ENCODE results near the gene LTBP2.

Gene LTBP2

DNA sequence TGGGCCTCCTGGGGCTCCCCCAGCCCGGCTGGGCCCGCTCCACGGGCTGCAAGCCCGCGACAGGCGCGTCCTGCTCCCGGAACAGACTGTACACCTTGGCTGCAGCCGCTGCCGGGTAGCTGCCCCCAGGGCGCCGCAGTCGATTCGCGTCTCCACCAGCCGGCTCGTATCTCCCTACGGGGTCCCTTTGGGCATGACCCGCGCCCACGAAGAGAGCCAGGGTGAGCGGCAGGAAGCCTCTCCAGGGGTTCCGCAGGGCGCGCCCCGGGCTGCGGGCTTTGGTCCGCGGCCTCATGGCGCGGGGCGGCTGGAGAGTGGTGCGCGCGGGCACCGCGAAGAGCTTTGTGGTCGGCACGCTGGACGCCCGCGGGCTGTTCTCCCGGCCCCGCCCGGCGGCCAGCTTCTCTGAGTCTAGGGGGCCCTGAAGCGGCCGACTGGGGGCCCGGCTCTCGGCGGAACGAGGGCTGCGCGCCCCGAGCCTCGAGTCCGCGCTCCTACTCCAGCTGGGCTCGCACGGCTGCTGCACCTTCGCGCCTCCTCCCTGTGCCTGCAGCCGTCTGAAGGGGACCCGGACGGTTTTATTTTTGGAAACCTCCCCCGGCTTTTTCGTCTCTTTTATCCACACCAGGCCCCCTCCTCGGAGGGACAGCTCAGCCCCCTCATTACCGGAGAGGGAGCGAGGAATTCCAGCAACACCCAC lies at the start of gene LTBP2:
Gene LTBP2, minus strand, starts transcription at position 588 of the 700 bp plus-strand sequence. Its CDS starts 293 bp downstream, at position 295.
- DNase-seq (ENCODE audit: low spot score) = no peak
- in situ Hi-C loops (cut with MboI; ENCODE audit: low pct_unique_long_range_greater_than_20kb, low sequenced_read_pairs, unreplicated experiment) = no loop called here
- TF ChIP-seq CTCF (IDR thresholded peaks at IDR 0.05; ENCODE audit: extremely low read depth, insufficient read depth, missing control alignments) = no peak

GRCh38 chr14:74660863-74661262 lies 48.8 kb upstream of the LTBP2 start:
- in situ Hi-C loops (cut with MboI; ENCODE audit: low pct_unique_long_range_greater_than_20kb, low sequenced_read_pairs, unreplicated experiment) = no loop called here
- TF ChIP-seq CTCF (IDR thresholded peaks at IDR 0.05; ENCODE audit: extremely low read depth, insufficient read depth, missing control alignments) = no peak
- DNase-seq (ENCODE audit: low spot score) = no peak

DNA sequence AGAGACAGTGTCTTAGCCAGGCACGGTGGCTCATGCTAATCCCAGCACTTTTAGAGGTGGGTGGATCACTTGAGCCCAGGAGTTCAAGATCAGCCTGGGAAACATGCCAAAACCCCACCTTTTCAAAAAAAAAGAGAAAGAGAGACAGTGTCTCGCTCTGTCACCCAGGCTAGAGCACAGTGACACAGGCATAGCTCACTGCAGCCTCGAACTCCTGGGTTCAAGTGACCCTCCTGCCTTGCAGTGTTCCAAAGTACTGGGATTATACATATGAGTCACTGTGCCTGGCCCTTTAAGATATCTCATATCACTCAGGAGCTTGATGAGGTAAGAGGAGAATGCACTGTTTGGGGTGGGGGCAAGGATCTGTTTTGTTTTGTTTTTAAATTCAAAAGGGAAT lies 48.1 kb upstream of the LTBP2 start:
- no peak for DNase-seq (ENCODE audit: low spot score)
- no peak for TF ChIP-seq CTCF (IDR thresholded peaks at IDR 0.05; ENCODE audit: extremely low read depth, insufficient read depth, missing control alignments)
- in situ Hi-C loops (cut with MboI; ENCODE audit: low pct_unique_long_range_greater_than_20kb, low sequenced_read_pairs, unreplicated experiment) = no loop called here

GRCh38 chr14:74658535-74659131 lies 46.6 kb upstream of the LTBP2 start:
- in situ Hi-C loops (cut with MboI; ENCODE audit: low pct_unique_long_range_greater_than_20kb, low sequenced_read_pairs, unreplicated experiment) = no loop called here
- no peak for DNase-seq (ENCODE audit: low spot score)
- TF ChIP-seq CTCF (IDR thresholded peaks at IDR 0.05; ENCODE audit: extremely low read depth, insufficient read depth, missing control alignments) = no peak

DNA sequence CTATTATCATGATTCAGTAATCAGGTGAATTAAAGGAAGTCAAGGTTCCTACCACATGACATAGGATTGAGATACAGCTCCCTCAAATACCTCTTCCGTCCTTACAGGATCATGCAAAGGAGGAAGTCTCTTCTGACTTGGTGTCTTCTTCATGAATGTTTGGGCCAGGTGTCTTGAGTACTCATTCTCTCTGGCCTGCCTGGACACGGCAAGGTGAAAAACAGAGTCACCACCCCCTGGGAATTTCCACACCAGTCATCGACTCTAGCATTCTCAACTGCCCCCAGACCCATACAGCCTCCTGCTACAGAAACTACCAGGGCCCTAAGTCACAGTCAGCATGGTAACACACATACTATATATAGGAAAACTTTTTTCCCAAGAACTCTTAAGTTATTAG lies 44.9 kb upstream of the LTBP2 start:
- in situ Hi-C loops (cut with MboI; ENCODE audit: low pct_unique_long_range_greater_than_20kb, low sequenced_read_pairs, unreplicated experiment) = no loop called here
- TF ChIP-seq CTCF (IDR thresholded peaks at IDR 0.05; ENCODE audit: extremely low read depth, insufficient read depth, missing control alignments) = no peak
- DNase-seq (ENCODE audit: low spot score) = peak; percentile 31

DNA sequence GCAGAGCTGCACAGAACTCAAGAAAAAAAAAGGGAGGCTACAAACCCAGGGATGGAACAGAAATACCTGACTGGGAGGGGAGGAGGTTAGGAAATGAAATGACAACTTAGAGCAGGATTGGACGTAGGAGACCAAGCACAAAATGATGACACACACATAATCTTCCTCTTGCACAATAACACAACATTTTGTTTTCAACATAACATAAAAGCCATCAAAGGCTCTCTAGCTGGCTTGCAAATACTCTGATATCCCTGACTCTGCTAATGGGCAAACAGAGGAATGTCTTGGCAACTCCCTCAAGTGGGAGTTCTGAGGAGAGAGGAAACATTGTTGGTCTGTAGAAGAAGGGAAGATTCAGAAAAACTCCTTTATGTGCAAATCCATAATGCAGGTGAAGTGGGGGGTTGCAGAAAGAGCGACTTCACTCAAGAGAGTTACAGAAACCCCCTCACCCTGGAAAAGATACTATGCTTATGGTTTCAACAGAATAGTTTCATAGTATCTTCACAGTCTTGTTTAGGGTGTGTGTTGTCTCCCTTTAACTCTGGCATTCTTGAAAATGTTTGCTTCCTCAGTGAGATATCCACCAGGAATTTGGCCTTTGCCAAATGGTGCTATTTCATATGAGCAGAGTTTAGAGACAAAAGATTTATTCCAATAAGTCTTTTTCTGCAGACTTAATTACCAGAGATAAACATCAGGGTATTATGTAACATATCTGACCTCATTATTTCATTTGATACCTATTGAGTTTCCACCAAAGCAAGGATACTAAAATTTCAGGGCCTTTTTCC lies 43.8 kb upstream of the LTBP2 start:
- TF ChIP-seq CTCF (IDR thresholded peaks at IDR 0.05; ENCODE audit: extremely low read depth, insufficient read depth, missing control alignments) = no peak
- in situ Hi-C loops (cut with MboI; ENCODE audit: low pct_unique_long_range_greater_than_20kb, low sequenced_read_pairs, unreplicated experiment) = no loop called here
- no peak for DNase-seq (ENCODE audit: low spot score)
